Right cardiac atrium (tissue), 5 donors: Measurements from ENCODE around the gene NBPF11. TPM values are rescaled to one million over a fixed set of nuclear protein-coding genes. Genes with fewer than 3 reads are reported as not detected.
A peak's percentile ranks its signal among the peaks of the same experiment; 100 is the strongest.
"Not testable (repeated sequence)": the region's sequence is repeated elsewhere in the genome, so short reads cannot be mapped to it uniquely, and the experiment has no call there.

Experiments
- ATAC-seq, 2 donors: fragments of 200-7000 bp; cut with Tn5 transposase; one replicate each; pipeline versions ENCODE4 v1.8.0 to v1.9.1; 2020; ENCODE audit warnings: moderate library complexity in 2 of 2, mild to moderate bottlenecking in 1 of 2
- DNase-seq, 3 donors: peaks; one replicate each; pipeline ENCODE4 v3.0.0-alpha.2; 2020
- H3K27ac ChIP-seq: one replicate; pipeline ENCODE4 v1.5.1; 2013; ENCODE audit warnings: mild to moderate bottlenecking, low read length, control low read depth, moderate library complexity
- H3K27me3 ChIP-seq: one replicate; pipeline ENCODE4 v1.6.1; 2013; ENCODE audit not compliant: control insufficient read depth, insufficient read depth
- H3K4me1 ChIP-seq: one replicate; pipeline ENCODE4 v1.6.1; 2013; ENCODE audit warnings: low read length; ENCODE audit not compliant: control insufficient read depth, insufficient read depth
- H3K4me3 ChIP-seq: one replicate; pipeline ENCODE4 v1.5.1; 2013; ENCODE audit warnings: low read length, control low read depth
- H3K9me3 ChIP-seq: one replicate; pipeline ENCODE4 v1.6.1; 2013; ENCODE audit warnings: low read length; ENCODE audit not compliant: control insufficient read depth
- WGBS: extraction: QIAGEN DNeasy Blood & Tissue Kit; methylation state at CpG from one replicate; pipeline ENCODE4 v1.1.7; 2013; 5-methylcytosine and 5-hydroxymethylcytosine counted together
- intact Hi-C, 4 donors: fragments of 100-400 bp; cut with DNase I; formaldehyde crosslinking; loops; one replicate each; pipeline versions ENCODE4 v1.11.0 to v1.14.0; 2022 to 2023
- polyA plus RNA-seq: library from polyadenylated mRNA; stranded (reverse); fragments of 200-250 nt; gene quantifications from one replicate; pipeline ENCODE4 v1.2.3, GENCODE V29; 2013
- total RNA-seq, 4 donors: library from RNA; stranded (reverse); fragmentation: NEBNext Ultra II Directional; extraction: Animal tissue kit (Norgen Biotek cat#: 25700); gene quantifications; one replicate each; pipeline ENCODE4 v1.2.1, GENCODE V29; 2021
- donor health status: healthy with polysubstance abuse.
- donor health status: DM: no; HTN: yes; CAD: no.
- donor health status: DM: no; HTN: no; CAD: no.
- donor health status: DM: no; HTN: yes; CAD: no; lungs with severe emphysema.
- donor health status: DM: yes; HTN: yes; CAD: no.

The NBPF11 gene
- total and polyA plus RNA-seq, 5 donors: 3.2 to 5.1 (median 4.2) TPM

- no peaks in the 10 kb centered on the region for H3K27me3 ChIP-seq
- WGBS: 78% methylated on average over 42 of the region's 42 CpGs
- H3K27ac ChIP-seq: no peak overlapping the region
- no peaks in the 10 kb centered on the region for H3K4me1 ChIP-seq
- no peaks in the 10 kb centered on the region for H3K9me3 ChIP-seq
- H3K4me3 ChIP-seq: no peak overlapping the region
- DNase-seq (peak in 1 of 3 donors; percentile 37), ATAC-seq (peak in 1 of 2 donors; percentile 18)
- intact Hi-C loops: no loop called here
Measured at GRCh38 chr1:148161053-148161901, 9.2 kb upstream of the NBPF11 start.

- DNase-seq (peak in 2 of 3 donors; percentile 32 to 39), ATAC-seq (peak in 1 of 2 donors; percentile 42)
- Histone ChIP-seq H3K4me1 (no peaks in the 10 kb centered on the region), H3K4me3 (no peak overlapping the region), H3K27ac (no peak overlapping the region), H3K27me3 (no peaks in the 10 kb centered on the region), H3K9me3 (no peaks in the 10 kb centered on the region)
- intact Hi-C loops: no loop called here
- WGBS: 56% methylated on average over 43 of the region's 43 CpGs
Measured at GRCh38 chr1:148160343-148161052, 8.4 kb upstream of the NBPF11 start.

GRCh38 chr1:148160048-148160342 lies 7.9 kb upstream of the NBPF11 start:
- H3K27me3 ChIP-seq: no peaks in the 10 kb centered on the region
- no peaks in the 10 kb centered on the region for H3K9me3 ChIP-seq
- no peaks in the 10 kb centered on the region for H3K4me1 ChIP-seq
- peak in 1 of 2 donors; percentile 13 for ATAC-seq
- 57% methylated on average over 15 of the region's 15 CpGs for WGBS
- peak in 2 of 3 donors; percentile 32 to 40 for DNase-seq
- no peak overlapping the region for H3K27ac ChIP-seq
- intact Hi-C loops: no loop called here
- H3K4me3 ChIP-seq: no peak overlapping the region

GRCh38 chr1:148158341-148159003 lies 6.4 kb upstream of the NBPF11 start:
- ATAC-seq: no peak
- Histone ChIP-seq H3K27me3 (no peaks in the 10 kb centered on the region), H3K27ac (no peak overlapping the region), H3K4me3 (no peak overlapping the region), H3K4me1 (no peaks in the 10 kb centered on the region), H3K9me3 (no peaks in the 10 kb centered on the region)
- intact Hi-C loops: no loop called here
- no peak for DNase-seq
- 32% methylated on average over 11 of the region's 11 CpGs for WGBS

- DNase-seq, H3K4me3 ChIP-seq, H3K27me3 ChIP-seq, intact Hi-C loops, H3K4me1 ChIP-seq, H3K9me3 ChIP-seq, ATAC-seq, H3K27ac ChIP-seq: not testable (repeated sequence)
- WGBS: 31% methylated on average over 9 of the region's 23 CpGs
Measured at GRCh38 chr1:148157803-148158202, 5.7 kb upstream of the NBPF11 start.

- H3K27ac ChIP-seq, H3K4me3 ChIP-seq, ATAC-seq, H3K27me3 ChIP-seq, DNase-seq, H3K4me1 ChIP-seq, H3K9me3 ChIP-seq, intact Hi-C loops: not testable (repeated sequence)
- WGBS: 34% methylated on average over 6 of the region's 7 CpGs
Measured at GRCh38 chr1:148155494-148156275, 3.6 kb upstream of the NBPF11 start.

GRCh38 chr1:148152795-148153194 lies 714 bp upstream of the NBPF11 start:
- ATAC-seq, intact Hi-C loops, H3K27me3 ChIP-seq, H3K4me1 ChIP-seq, DNase-seq, H3K9me3 ChIP-seq, H3K4me3 ChIP-seq, H3K27ac ChIP-seq: not testable (repeated sequence)
- WGBS: 91% methylated on average over 3 of the region's 3 CpGs

- DNase-seq (peak; percentile 38 to 78 (median 78)), ATAC-seq (peak; percentile 72 to 74)
- peak overlapping the region; percentile 89 for H3K4me3 ChIP-seq
- H3K27me3 ChIP-seq, H3K9me3 ChIP-seq, H3K27ac ChIP-seq, intact Hi-C loops, H3K4me1 ChIP-seq: not testable (repeated sequence)
- under 1% methylated on average over 37 of the region's 40 CpGs for WGBS
Measured at GRCh38 chr1:148151371-148151819, 686 bp downstream of the NBPF11 start.

- H3K4me3 ChIP-seq: peak overlapping the region; percentile 89
- DNase-seq, H3K27ac ChIP-seq, H3K4me1 ChIP-seq, intact Hi-C loops, ATAC-seq, H3K9me3 ChIP-seq, H3K27me3 ChIP-seq: not testable (repeated sequence)
- WGBS: 27% methylated on average over 13 of the region's 13 CpGs
Measured at GRCh38 chr1:148150945-148151344, 1.1 kb downstream of the NBPF11 start.

- intact Hi-C loops, H3K4me1 ChIP-seq, ATAC-seq, DNase-seq, H3K4me3 ChIP-seq, H3K27ac ChIP-seq, H3K27me3 ChIP-seq, H3K9me3 ChIP-seq: not testable (repeated sequence)
- 48% methylated on average over 2 of the region's 6 CpGs for WGBS
Measured at GRCh38 chr1:148150014-148150413, 2.1 kb downstream of the NBPF11 start.
